HG03159 (cell line): ENCODE data around the gene APRT.
"Not testable (repeated sequence)": the region's sequence is repeated elsewhere in the genome, so short reads cannot be mapped to it uniquely, and the experiment has no call there.

Experiments
- ATAC-seq: cut with Tn5 transposase; IDR thresholded peaks from one replicate; pipeline ENCODE4 v1.9.1; 2021; ENCODE audit warnings: mild to moderate bottlenecking, moderate library complexity; ENCODE audit not compliant: unreplicated experiment

The APRT gene

DNA sequence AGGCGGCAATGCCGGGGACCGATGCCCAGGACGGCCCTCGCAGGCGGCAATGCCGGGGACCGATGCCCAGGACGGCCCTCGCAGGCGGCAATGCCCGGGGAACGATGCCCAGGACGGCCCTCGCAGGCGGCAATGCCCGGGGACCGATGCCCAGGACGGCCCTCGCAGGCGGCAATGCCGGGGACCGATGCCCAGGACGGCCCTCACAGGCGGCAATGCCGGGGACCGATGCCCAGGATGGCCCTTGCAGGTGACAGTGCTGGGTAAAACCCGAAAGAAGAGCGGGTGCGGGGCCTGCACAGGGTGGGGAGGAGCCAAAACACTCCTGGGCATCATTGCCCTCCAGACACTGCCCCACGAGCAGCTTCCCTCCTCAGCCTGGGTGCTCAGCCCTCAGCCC, 11.9 kb upstream of the APRT start:
- not testable (repeated sequence) for ATAC-seq

GRCh38 chr16:88822281-88823040, 10.7 kb upstream of the APRT start:
- ATAC-seq: no peak

DNA sequence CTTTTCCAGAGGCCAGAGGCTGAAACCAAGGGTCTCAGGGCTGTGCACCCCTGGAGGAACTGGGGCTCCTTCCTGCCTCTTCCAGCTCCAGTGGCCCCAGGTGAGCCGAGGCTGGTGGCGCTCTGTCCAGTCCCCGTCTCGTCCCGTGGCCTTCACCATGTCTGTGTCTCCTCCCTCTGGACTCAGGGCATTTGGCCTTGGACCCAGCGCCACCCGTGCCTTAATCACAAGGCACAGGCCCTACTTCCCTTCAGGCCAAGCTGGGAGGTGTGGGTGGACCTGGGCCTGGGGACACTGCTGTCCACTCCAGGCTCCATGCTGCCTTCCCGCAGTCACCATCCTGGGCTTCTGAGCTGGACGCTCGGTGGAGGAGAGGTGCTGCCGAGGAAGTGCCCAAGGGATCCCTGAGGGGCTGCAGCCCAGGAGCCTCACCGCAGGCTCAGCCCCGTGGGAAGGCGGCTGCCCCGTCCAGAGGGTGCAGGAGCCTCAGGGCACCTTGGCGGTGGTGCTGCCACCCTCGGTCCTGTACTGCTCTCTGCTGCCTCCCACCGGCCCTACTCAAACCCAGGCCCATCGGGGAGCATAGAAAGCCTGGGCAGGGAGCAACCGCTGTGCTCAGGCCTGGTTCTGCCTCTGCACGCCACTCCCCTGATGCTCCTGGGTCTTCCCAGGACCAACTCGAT, 9.6 kb upstream of the APRT start:
- ATAC-seq: no peak

GRCh38 chr16:88820385-88821025, 8.8 kb upstream of the APRT start:
- ATAC-seq: no peak

- no peak for ATAC-seq
Observed at GRCh38 chr16:88819126-88819525, 7.4 kb upstream of the APRT start.

GRCh38 chr16:88818575-88818874, 6.8 kb upstream of the APRT start:
- no peak for ATAC-seq

DNA sequence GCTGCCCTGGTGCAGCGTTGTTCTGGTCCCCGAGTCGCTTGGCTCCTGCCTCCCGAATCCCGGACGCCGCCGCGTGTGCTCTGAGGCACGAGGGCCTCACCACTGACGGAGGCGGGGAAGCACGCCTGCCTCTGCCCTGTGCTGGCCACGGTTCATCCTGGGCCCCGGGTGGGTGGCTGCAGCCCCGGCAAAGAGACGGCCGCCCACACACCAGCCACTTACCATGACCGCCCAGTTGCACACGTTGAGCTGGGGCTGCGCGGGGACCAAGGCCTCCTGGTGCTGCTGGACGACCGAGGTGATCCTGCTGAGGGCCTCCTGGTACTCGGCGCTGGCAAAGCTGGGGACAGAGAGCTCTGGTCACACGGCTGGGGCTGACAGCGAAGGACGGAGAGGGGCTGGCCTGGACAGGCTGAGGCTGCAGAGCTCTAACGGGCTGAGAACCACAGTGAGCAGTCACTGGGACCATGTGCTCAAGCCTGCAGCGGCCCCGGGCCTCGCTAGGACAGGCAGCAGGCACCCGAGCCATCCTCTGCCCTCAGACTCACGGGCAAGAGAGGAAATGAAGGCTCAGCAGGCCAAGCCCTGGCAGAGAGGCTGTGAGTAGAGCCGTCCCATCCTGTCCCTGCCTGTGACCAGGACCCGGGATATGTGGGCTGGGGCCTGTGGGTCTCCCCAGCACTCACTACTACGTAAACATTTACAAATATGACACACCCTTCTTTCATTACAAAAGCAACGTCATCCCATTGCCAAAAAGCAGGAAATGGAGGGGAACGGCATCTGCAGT, 6.3 kb upstream of the APRT start:
- ATAC-seq: no peak

GRCh38 chr16:88816736-88817535, 5.2 kb upstream of the APRT start:
- ATAC-seq: no peak

GRCh38 chr16:88815901-88816589, 4.3 kb upstream of the APRT start:
- no peak for ATAC-seq

GRCh38 chr16:88815227-88815626, 3.5 kb upstream of the APRT start:
- no peak for ATAC-seq

GRCh38 chr16:88814144-88814502, 2.4 kb upstream of the APRT start:
- no peak for ATAC-seq

DNA sequence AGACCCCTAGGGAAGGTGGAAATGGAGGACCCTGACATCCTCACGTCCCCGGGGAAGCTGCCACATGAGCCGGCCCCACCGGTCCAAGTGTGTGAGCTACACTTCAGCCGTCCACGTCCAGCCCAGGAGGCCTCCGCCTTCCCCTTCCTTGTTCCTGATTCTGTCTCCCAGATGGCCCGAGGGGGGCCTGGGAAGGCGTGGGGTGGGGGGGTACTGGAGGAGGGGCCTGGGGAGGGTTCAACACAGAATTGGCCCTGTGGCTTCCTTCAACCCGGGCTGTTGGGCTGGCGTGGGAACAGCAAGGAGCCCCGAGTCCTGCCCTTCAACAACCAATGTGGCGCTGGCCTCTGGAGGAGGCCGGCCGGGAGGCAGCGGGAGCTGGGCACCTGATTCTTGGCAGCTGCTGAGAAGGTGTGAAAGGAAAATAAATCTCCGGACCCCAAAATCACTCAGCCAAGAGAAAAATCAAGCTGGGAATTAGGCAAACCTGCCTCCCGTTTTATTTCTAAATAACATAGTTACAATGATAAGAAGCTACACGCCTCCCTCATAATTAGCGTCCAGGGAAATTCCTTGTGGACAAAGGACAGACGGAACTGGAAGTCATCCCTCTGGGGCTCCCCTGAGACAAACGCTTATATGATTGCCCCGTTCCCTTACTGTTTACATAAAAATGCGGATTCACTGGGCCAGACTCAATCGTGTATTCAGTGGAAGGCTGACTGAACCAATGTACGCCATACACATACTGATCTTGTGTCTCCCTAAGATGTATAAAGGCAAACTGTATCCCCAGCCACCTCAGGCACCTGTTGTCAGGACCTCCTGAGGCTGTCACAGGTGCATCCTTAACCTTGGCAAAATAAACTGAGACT, 1.8 kb upstream of the APRT start:
- ATAC-seq: no peak

DNA sequence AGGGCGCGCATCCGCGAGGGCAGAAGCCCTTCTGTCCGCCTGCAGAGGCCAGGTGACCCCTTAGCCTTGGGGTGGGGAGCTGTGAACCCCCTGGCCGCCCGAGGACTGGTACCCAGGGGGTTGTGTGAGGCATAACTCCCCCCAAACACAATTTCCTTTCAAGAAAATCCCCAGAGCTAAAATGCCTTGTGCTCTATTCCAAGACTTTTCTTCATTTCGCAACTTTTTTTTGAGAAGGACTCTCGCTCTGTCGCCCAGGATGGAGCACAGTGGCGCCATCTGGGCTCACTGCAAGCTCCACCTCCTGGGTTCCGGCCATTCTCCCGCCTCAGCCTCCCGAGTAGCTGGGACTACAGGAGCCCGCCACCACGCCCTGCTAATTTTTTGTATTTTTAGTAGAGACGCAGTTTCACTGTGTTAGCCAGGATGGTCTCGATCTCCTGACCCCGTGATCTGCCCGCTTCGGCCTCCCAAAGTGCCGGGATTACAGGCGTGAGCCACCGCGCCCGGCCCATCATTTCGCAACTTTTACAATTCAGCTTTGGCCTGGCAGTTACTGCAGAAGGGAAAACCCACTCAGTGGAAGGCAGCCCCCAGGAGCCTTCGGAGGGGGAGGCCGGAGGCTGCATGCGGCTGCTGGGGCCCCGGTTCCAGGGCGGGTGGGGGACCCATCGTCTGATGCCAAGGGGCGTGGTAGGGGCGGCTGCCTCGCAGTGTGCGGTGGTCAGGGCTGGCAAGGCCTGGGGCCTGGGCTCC, 963 bp upstream of the APRT start:
- ATAC-seq: no peak

DNA sequence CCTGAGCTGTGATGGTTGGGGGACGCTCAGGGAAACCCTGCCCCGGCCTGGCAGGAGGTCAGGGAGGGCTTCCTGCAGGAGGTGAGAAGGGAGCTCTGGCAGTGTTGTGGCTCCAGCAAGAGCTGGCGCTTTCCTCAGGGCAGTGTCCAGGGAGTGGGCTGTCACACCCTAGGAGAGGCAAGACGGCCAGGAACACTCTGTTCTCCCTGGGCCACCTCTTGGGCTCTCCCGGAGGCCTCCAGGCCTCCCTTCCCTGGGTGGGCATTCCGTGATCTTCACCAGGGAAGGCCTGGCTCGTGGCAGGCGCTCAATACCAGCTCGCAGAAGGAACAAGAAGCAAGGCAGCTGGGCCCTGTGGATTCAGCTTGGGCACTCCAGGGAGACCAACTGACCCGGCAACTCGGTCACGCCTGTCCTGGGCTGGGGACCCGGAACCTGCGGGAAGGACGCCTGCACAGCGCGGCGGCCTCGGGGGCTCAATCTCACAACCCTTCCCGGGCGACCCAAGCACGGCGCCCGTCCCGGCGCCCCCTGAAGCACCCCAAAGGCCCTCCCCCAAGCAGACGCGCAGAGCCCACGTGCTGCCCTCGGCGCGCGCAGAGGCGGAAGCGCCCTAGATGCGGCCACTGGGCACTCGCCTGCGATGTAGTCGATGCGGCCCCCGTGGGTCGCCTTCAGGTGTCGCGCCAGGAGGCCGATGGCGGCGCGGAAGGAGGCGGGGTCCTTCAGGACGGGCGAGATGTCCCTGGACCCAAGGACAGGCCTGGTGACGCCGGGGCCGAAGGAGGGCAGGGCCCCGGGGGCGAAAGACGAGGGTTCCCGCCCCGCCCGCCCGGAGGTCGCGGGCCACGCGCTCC, 588 bp downstream of the APRT start:
- peak; percentile 38 for ATAC-seq

GRCh38 chr16:88810166-88810911, 1.4 kb downstream of the APRT start:
- no peak for ATAC-seq

DNA sequence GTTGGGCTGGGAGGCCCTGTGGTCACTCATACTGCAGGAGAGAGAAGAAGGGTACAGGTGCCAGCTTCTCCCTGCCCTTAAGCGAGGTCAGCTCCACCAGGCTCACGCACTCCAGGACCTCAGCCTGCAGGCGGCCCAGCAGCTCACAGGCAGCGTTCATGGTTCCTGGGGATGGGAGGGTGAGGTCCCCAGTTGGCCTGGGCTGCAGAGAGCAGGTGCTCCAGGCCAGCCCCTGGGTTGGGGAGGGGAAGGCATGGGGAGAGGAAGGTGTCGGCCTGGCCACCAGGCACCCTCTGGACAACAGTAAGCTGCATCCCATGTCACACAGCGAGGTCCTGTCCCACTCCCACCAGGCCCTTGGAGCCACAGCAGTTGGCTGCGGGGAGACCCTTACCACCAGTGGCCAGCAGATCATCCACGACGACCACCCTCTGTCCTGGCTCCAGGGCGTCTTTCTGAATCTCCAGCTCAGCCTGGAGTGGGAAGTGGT, 2.0 kb downstream of the APRT start:
- ATAC-seq: no peak
